NCI-H510A treated with DMSO at 0.1 percent for 48 hours (cell line): ENCODE measurements around the gene DPP6.

Experiments used
- DNase-seq: peaks from one replicate; lab custom pipeline; 2025; lab: John Stamatoyannopoulos, UW

The DPP6 gene

DNA sequence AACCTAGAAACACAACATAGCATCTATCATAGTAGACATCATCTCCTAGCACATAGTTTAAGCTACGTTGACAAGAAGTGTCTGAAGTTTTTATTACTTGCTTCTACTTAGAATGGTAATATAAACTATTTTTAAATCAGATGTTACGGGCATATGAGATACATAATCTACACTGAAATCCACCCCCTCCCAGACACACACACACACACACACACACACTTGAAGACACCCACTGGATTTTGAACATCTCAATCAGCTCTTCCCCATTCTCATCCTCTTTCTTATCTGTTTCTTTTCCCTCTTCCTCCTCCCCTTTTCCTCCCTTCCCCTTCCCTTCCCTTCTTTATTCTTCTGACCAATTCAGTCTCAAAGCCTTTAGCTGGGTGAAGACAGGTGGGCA is 774.8 kb downstream of the DPP6 start:
- DNase-seq = no peak

DNA sequence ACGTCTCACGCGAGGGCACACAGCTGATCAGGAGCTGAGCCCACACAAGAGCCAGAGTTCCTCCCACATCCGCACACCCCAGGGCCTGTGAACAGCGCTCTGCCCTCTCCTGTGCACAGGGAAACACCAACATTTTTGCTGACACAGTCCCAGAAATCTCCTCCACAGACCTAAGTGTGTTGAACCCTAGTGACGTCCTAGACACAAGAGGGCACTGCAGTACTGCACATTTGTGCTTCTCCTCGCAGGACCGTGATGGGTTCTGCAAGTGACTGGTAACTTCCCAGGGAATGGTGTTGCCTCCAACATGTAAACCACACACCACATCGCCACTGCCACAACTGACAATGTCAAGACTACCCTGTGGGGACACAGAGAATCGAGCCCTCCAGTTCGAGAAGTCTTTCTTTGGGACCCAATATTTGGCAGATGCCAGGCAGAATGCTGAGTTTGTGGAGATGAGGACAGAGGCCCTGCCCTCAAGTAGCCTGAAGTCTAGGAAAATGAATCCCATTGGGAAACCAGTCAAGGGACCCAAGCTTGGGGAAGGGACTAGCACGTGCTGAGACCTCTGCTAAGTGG is 780.5 kb downstream of the DPP6 start:
- no peak for DNase-seq

DNA sequence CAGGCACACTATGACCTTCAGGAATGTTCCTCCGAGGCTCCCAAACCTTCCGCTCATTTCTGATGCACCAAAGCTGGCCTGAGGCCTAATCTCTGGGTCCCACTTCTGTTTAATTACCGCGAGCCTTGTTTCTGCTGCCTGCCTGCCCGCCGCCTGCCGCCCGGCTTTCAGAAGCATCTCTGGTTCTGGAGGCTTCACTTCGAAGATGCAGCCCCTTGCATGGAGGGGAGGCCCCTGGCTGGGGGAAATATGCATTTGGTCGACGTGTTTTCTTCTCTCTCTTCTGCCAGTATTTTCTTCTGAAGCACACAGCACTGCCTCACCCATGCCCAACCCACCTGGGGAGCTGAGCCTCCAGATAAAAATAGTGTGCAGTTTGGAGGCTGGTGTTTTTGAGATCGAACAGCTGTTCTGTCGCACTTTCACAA is 783.8 kb downstream of the DPP6 start:
- no peak for DNase-seq

- no peak for DNase-seq
Observed at GRCh38 chr7:154837087-154837486, 784.9 kb downstream of the DPP6 start.

DNA sequence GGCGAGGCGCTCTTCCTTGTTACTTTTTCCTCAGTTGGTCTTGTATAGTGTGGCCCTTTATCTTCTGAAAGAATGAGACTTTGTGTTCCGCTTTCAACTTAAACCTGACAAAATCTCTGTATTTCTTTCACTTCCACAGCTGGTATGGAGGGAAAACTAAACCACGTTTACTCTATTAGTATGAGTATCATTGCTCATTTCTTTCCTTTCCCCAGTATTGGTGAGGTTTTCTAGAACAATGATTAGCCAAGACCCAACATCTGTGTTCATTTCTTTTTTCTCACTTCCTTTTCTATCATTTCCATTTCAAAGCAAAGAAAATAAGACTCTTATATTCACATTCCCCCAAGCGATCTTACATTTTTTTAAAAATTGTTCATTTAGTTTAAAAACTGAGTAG is 785.4 kb downstream of the DPP6 start:
- no peak for DNase-seq

DNA sequence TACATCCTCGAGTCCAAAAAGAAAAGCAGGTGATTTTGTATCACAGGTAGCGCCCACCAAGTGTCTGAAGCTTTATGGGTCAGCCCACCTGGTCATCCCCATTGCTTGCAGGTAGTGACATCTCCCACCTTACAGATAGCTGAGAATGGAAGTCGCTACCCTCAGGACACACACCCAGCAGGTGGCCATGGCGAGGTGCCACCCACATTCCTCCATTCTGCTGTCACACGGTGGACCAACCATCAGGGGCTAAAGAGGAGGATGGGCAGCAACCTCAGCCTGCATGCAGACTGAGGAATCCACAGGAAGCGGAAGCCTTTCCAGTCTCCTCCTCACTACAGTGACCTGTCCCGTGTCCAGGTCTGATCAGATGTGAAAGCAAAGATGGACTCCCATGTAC is 787.9 kb downstream of the DPP6 start:
- no peak for DNase-seq

DNA sequence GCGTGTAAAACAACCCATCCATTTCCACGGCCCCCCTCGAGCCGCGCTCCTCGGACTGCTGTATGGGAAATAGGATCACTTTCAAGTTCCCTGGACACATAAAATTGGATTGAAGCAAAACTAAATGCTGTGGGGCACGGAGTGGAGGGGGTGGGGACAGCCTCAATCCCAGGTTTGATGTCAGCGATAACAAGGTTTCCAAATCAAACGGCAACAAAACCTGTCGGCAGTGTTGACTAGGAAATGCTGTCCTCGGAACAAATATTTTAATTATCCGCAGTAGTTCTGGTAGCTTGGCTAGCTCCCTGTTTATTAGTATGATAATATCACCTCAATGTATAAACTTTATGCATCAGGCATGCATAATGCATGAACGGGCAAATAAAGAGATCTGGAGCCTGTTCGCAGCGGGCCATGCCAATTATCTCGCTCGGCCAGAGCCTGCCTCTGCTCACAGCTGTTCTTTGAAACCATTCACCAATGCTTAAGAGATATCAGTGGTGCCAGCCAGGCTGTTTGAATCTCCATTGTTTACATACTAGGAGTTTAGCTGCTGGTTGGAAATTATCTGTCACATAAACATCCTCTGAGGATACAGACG is 789.6 kb downstream of the DPP6 start:
- DNase-seq = no peak

DNA sequence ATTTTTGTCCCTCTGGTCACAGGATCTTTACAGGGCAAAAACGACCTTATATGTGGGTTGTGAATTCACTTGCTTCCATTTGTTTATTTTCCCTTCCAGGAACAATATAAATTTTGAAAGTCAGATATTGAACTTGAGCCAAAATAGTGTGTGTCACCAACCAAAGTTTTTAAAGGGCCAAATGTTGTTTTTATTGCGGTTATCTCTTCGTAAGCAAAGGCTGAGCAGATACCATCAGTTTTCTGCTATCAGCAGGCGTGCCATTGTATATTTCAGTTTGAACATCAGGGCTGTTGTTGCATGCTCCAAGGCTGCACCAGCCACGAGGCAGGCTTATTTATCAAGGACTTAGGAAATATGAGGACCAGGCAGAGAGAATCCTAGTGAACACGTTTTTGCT is 790.4 kb downstream of the DPP6 start:
- DNase-seq = no peak

DNA sequence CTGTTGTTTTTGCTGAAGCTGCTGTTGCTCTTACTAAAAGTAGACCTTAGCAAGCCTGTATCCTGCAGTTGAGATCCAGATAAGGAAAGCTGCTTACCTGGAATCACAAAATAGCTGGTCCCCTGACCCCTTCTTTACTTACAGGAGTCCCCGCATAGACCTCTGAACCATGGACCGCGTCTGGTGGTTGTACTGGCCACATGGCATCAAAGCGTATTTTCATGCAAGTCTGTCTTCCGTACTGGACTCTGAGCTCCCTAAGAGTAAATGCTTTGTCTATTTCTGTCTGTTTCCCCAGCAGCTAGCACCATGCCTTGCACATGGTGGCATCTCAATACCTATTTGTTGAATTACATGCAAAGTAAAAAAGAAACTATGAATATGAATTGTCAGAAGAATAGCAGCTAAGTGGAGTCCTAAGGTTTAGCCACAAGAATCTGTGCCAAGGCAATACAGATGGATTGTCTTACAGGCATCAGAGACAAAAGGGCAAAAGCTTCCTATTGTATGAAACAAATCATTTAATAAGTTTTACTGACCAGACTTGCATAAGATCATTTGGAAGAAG is 791.6 kb downstream of the DPP6 start:
- DNase-seq = no peak

DNA sequence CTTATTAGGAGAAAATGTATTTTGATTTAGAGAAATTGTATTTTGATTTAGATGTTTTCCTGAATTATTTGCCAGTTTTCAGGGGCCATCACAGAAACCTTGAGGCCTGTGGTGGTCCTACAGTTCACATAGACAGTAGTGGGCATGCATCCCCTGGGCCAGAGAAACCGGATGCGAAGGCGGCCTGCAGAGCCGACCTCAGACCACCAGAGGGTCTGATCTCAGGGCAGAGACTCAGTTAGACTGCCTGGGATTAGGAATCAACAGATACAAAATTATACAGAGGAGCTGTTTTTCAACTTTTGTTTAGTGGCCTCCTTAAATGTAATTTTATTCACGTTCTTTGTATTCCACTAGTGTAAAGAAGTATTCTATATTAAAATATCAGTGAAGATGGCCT is 792.3 kb downstream of the DPP6 start:
- DNase-seq = no peak

GRCh38 chr7:154844955-154845354 is 792.8 kb downstream of the DPP6 start:
- no peak for DNase-seq

- no peak for DNase-seq
Observed at GRCh38 chr7:154848464-154848863, 796.3 kb downstream of the DPP6 start.

DNA sequence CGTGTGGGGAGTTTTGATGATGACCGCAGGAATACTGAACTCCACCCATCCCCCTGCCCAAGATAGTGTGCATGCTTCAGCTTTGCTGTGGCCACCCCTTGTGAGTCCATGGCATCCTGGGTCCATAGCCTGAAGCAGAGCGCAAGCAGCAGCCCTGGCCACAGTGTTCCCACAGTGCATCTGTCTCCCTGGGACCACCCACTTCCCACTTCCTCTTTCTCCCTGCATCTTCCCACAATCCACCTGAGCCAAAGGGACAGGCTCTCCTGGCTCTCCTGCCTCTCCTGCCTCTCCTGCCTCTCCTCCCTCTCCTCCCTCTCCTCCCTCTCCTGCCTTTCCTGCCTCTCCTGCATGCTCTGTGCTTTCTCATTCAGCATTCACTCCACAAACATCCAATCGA is 800.0 kb downstream of the DPP6 start:
- no peak for DNase-seq

GRCh38 chr7:154853063-154853726 is 801.0 kb downstream of the DPP6 start:
- DNase-seq = no peak

DNA sequence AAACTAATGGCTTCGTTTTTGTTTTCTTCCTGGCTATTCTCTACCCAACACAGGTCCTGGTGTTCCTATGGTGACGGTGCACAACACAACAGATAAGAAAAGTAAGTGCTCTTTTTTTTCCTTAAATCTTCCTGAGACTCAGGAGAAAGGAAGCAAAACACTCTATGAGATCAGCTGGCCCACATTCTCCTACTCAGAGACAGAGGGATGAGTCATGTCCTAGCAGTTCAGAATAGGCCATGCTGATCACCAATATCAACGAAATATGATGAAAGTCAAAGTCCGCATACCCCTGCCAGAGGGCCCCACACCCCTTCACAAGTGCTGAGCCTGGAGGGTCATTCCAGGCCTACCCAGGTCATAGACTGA is 801.5 kb downstream of the DPP6 start:
- DNase-seq = no peak

GRCh38 chr7:154854836-154855235 is 802.6 kb downstream of the DPP6 start:
- no peak for DNase-seq

GRCh38 chr7:154855366-154855765 is 803.2 kb downstream of the DPP6 start:
- no peak for DNase-seq

DNA sequence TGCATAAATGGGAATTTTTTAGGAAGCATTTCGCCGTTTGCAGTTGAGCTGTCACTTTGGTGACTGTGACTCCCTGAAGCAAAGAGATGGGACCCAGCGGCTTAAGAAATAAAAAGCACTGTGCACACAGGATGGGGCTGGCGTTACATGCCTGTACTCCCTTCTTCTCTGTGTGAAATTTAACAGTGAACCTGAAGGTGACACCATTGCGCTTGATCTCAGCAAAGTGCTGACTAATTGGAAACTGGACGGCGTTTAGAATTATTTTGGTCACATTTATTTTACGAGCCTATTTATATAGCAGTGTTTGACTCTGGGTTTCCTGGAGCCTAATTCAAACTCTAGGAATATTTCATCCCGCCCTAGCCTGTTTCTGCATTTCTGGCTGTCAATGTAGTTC is 804.5 kb downstream of the DPP6 start:
- no peak for DNase-seq

GRCh38 chr7:154857240-154857639 is 805.0 kb downstream of the DPP6 start:
- no peak for DNase-seq

- no peak for DNase-seq
Observed at GRCh38 chr7:154857728-154858681, 805.8 kb downstream of the DPP6 start.

DNA sequence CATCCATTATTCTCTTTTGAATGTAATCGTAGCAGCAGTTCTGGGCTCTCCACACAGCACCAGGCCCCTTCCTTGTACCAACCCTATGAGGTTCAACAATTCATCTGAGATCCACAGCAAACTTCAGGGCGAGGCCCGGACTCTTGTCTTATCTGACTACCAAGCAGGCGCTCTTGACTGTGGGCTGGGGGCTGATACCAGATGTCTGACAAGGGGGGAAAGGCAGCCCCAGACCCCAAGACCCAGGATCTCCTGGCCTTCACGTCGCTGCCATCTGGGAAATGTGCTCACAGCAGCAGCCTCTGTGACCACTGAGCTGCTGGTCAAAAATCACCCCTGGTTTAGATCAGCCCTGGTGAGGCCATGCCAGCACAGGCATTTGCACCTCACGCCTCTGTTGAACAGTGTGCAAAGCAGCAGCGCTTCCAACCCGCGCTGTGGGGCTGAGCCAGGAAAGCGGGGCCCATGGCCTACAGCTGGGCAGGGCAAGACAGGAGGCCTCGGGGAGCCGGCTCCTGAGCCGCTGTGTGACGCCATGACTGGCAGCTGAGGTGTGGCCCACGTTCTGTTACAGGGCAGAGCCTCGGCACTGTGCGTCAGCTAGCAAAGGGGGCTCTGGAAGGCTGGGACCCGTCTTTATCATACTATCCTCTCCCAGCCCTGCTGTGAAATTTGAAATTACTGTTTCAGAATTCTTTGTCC is 806.8 kb downstream of the DPP6 start:
- DNase-seq = no peak
